Epithelial cell of proximal tubule (primary cell): ENCODE measurements around the gene YKT6. TPM values are rescaled to one million over a fixed set of nuclear protein-coding genes. Genes with fewer than 3 reads are reported as not detected.

Experiments
- DNase-seq: peaks from one replicate; pipeline ENCODE4 v3.0.0-alpha.2; 2011; ENCODE audit warnings: low read depth
- H3K4me3 ChIP-seq: 2 replicates; pipeline ENCODE4 v1.5.1; 2011; ENCODE audit warnings: low read depth, mild to moderate bottlenecking, low read length
- CTCF ChIP-seq: conservative IDR thresholded peaks from 2 replicates; pipeline ENCODE4 v1.5.1; 2012; ENCODE audit warnings: low read depth, mild to moderate bottlenecking, low read length
- total RNA-seq: library from RNA; depleted of rRNA; stranded (reverse); fragments of >200 nt; gene quantifications from 2 replicates; pipeline ENCODE4 v1.2.3, GENCODE V29; 2015

YKT6 gene
- total RNA-seq, 1 donor from 2014 or later: 79.3 TPM

- no peak for TF ChIP-seq CTCF
- no peak overlapping the region for H3K4me3 ChIP-seq
- no peak for DNase-seq
These were observed 17.8 kb downstream of the YKT6 start for GRCh38 chr7:44218418-44219201.

- no peak for DNase-seq
- H3K4me3 ChIP-seq: no peak overlapping the region
- TF ChIP-seq CTCF: no peak
These were observed 18.7 kb downstream of the YKT6 start for GRCh38 chr7:44219371-44220045.

GRCh38 chr7:44220046-44220357 is 19.2 kb downstream of the YKT6 start:
- DNase-seq: no peak
- no peak overlapping the region for H3K4me3 ChIP-seq
- TF ChIP-seq CTCF: no peak

GRCh38 chr7:44220358-44221112 is 19.8 kb downstream of the YKT6 start:
- TF ChIP-seq CTCF: no peak
- no peak for DNase-seq
- H3K4me3 ChIP-seq: no peak overlapping the region

GRCh38 chr7:44221231-44221791 is 20.5 kb downstream of the YKT6 start:
- TF ChIP-seq CTCF: no peak
- no peak for DNase-seq
- no peak overlapping the region for H3K4me3 ChIP-seq

GRCh38 chr7:44222074-44222473 is 21.3 kb downstream of the YKT6 start:
- no peak overlapping the region for H3K4me3 ChIP-seq
- TF ChIP-seq CTCF: no peak
- no peak for DNase-seq
